Measurements from ENCODE around the gene UPF1. TPM values are rescaled to one million over a fixed set of nuclear protein-coding genes. Genes with fewer than 3 reads are reported as not detected.

Gene UPF1
- total RNA-seq, 2 experiments from 2014 or later, result 78.9 to 84.6 TPM

- H3K27me3 Mint-ChIP-seq, result no peaks in the 10 kb centered on the region
- H3K27ac Mint-ChIP-seq, result no peak overlapping the region
- no peak for DNase-seq
- H3K4me1 Mint-ChIP-seq, result no peaks in the 10 kb centered on the region
- H3K36me3 Mint-ChIP-seq, result peaks cover 16% of the 10 kb centered on the region
- no peak overlapping the region for H3K4me3 Mint-ChIP-seq
- H3K9me3 Mint-ChIP-seq, result no peaks in the 10 kb centered on the region
Observed at GRCh38 chr19:18855647-18856384, 24.1 kb downstream of the UPF1 start.

- no peak overlapping the region for H3K27ac Mint-ChIP-seq
- H3K4me1 Mint-ChIP-seq, result no peaks in the 10 kb centered on the region
- peaks cover 13% of the 10 kb centered on the region for H3K36me3 Mint-ChIP-seq
- DNase-seq, result no peak
- no peaks in the 10 kb centered on the region for H3K27me3 Mint-ChIP-seq
- no peak overlapping the region for H3K4me3 Mint-ChIP-seq
- no peaks in the 10 kb centered on the region for H3K9me3 Mint-ChIP-seq
Observed at GRCh38 chr19:18856385-18857126, 24.8 kb downstream of the UPF1 start.

GRCh38 chr19:18857223-18857622, 25.5 kb downstream of the UPF1 start:
- H3K4me3 Mint-ChIP-seq, result no peak overlapping the region
- no peak overlapping the region for H3K27ac Mint-ChIP-seq
- H3K9me3 Mint-ChIP-seq, result no peaks in the 10 kb centered on the region
- no peaks in the 10 kb centered on the region for H3K4me1 Mint-ChIP-seq
- peaks cover 13% of the 10 kb centered on the region for H3K36me3 Mint-ChIP-seq
- no peak for DNase-seq
- no peaks in the 10 kb centered on the region for H3K27me3 Mint-ChIP-seq

DNA sequence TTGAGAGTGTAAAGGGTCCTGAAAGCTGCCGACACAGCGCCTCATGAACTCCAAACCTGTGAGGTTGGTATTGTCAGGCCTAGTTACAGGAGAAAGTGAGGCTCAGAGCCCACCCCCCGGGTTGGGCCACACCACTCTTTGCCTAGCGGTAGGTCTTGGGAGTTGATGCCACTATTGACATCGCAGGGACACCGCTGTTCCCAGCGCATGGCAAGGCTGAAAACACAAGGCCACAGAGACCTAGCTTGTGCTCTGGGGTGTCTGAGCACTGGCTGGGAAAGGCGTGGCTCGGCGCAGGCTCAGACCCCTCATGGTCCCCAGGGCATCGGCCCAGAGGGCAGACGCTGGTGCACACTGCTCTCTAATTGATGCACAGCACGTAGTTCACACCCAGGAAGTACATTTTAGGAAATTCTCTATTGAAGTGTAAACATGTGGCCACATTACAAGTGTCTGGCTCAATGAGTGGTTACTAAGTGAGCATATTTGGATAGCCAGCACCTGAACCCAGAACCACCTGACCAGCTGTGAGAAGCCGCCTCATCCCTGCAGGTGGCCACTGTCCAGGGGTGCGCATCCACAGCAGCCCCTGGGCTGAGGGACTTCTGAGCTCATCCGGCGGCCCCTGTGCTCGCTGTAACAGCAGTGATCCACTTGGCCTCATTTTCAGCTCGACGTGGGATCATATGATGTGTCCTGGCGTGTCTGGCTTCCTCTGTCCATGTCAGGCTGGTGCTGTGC, 27.3 kb downstream of the UPF1 start:
- H3K27ac Mint-ChIP-seq, result peak overlapping the region; percentile 20
- H3K36me3 Mint-ChIP-seq, result peaks cover 15% of the 10 kb centered on the region
- no peaks in the 10 kb centered on the region for H3K27me3 Mint-ChIP-seq
- H3K9me3 Mint-ChIP-seq, result no peaks in the 10 kb centered on the region
- DNase-seq, result no peak
- no peaks in the 10 kb centered on the region for H3K4me1 Mint-ChIP-seq
- no peak overlapping the region for H3K4me3 Mint-ChIP-seq

- peaks cover 15% of the 10 kb centered on the region for H3K36me3 Mint-ChIP-seq
- no peaks in the 10 kb centered on the region for H3K4me1 Mint-ChIP-seq
- no peak overlapping the region for H3K4me3 Mint-ChIP-seq
Observed at GRCh38 chr19:18859676-18860301, 28.0 kb downstream of the UPF1 start.

GRCh38 chr19:18860302-18860700, 28.5 kb downstream of the UPF1 start:
- H3K9me3 Mint-ChIP-seq, result no peaks in the 10 kb centered on the region

More at GRCh38 chr19:18859676-18860301, 28.0 kb downstream of the UPF1 start:
- Mint-ChIP-seq H3K9me3 (no peaks in the 10 kb centered on the region), H3K27ac (peak overlapping the region; percentile 20), H3K27me3 (no peaks in the 10 kb centered on the region)
- DNase-seq, result no peak

DNA sequence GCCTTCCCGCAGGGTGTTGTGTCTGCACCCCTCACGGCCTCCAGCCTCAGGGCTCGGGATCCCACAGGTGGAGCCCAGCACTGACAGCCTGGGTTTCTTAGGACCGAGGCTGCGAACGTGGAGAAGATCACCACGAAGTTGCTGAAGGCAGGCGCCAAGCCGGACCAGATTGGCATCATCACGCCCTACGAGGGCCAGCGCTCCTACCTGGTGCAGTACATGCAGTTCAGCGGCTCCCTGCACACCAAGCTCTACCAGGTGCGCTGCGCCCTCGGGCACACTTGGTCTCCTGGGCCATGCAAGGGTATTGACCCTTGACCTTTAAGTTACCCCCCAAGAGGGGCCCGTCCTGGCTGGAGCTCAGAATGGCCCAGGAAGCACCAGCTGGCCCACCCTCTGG, 29.0 kb downstream of the UPF1 start:
- no peak for DNase-seq
- Mint-ChIP-seq H3K27me3 (no peaks in the 10 kb centered on the region), H3K4me1 (no peaks in the 10 kb centered on the region), H3K4me3 (no peak overlapping the region), H3K27ac (no peak overlapping the region), H3K9me3 (no peaks in the 10 kb centered on the region), H3K36me3 (peaks cover 12% of the 10 kb centered on the region)

More at GRCh38 chr19:18860302-18860700, 28.5 kb downstream of the UPF1 start:
- Mint-ChIP-seq H3K4me1 (no peaks in the 10 kb centered on the region), H3K36me3 (peaks cover 13% of the 10 kb centered on the region), H3K27me3 (no peaks in the 10 kb centered on the region), H3K4me3 (no peak overlapping the region), H3K27ac (no peak overlapping the region)
- no peak for DNase-seq

GRCh38 chr19:18861235-18861634, 29.5 kb downstream of the UPF1 start:
- Mint-ChIP-seq H3K27me3 (no peaks in the 10 kb centered on the region), H3K36me3 (peaks cover 15% of the 10 kb centered on the region), H3K4me1 (no peaks in the 10 kb centered on the region), H3K9me3 (no peaks in the 10 kb centered on the region), H3K4me3 (no peak overlapping the region), H3K27ac (no peak overlapping the region)
- no peak for DNase-seq

DNA sequence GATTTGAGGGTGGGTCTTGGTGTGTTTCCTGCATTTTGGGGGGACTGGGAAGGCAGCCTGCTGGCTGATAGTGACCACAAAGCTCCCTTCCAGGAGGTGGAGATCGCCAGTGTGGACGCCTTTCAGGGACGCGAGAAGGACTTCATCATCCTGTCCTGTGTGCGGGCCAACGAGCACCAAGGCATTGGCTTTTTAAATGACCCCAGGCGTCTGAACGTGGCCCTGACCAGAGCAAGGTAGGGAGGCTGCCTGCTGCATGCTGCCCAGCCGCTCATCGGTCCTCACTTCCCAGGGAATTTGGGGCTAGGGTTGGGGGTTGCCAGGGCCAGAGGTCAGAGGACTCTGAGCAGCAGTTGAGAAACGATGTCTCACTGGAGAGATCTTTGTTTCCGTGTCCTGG, 30.2 kb downstream of the UPF1 start:
- H3K27ac Mint-ChIP-seq, result no peak overlapping the region
- DNase-seq, result no peak
- H3K36me3 Mint-ChIP-seq, result peaks cover 18% of the 10 kb centered on the region
- no peaks in the 10 kb centered on the region for H3K9me3 Mint-ChIP-seq
- H3K4me1 Mint-ChIP-seq, result no peaks in the 10 kb centered on the region
- H3K4me3 Mint-ChIP-seq, result no peak overlapping the region
- no peaks in the 10 kb centered on the region for H3K27me3 Mint-ChIP-seq

- H3K27me3 Mint-ChIP-seq, result no peaks in the 10 kb centered on the region
- no peaks in the 10 kb centered on the region for H3K4me1 Mint-ChIP-seq
- DNase-seq, result no peak
- no peak overlapping the region for H3K27ac Mint-ChIP-seq
- H3K9me3 Mint-ChIP-seq, result no peaks in the 10 kb centered on the region
- H3K4me3 Mint-ChIP-seq, result no peak overlapping the region
- H3K36me3 Mint-ChIP-seq, result peaks cover 21% of the 10 kb centered on the region
Observed at GRCh38 chr19:18862976-18863842, 31.4 kb downstream of the UPF1 start.

DNA sequence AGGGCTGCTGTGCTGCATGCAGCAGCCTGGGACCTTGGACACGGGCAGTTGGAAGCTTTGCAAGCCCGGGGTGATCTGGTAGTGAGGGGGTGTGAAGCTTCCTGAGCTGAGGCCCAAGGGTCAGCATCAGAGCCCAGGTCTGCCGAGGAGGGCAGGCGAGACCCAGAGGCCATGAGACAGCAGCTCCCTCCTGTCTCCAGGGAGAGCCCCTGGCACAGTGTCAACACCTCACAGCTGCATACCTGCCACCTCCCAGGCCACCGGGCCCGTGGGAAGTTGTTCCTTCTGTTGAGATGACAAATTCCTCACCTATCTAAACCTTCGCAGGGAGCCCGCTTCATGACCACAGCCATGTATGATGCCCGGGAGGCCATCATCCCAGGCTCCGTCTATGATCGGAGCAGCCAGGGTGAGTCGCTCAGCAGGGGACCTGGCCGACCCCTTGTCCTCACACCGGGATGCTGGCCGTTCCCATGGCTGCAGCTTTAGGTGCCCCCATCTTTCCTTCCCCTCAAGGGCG, 32.1 kb downstream of the UPF1 start:
- no peaks in the 10 kb centered on the region for H3K27me3 Mint-ChIP-seq
- H3K4me3 Mint-ChIP-seq, result no peak overlapping the region
- H3K27ac Mint-ChIP-seq, result no peak overlapping the region
- no peaks in the 10 kb centered on the region for H3K9me3 Mint-ChIP-seq
- DNase-seq, result no peak
- peaks cover 19% of the 10 kb centered on the region for H3K36me3 Mint-ChIP-seq
- H3K4me1 Mint-ChIP-seq, result no peaks in the 10 kb centered on the region

- Mint-ChIP-seq H3K27ac (no peak overlapping the region), H3K9me3 (no peaks in the 10 kb centered on the region), H3K4me1 (no peaks in the 10 kb centered on the region), H3K4me3 (no peak overlapping the region), H3K36me3 (peaks cover 19% of the 10 kb centered on the region), H3K27me3 (peaks cover 5% of the 10 kb centered on the region)
- DNase-seq, result no peak
Observed at GRCh38 chr19:18865106-18865972, 33.6 kb downstream of the UPF1 start.

Data from activated naive CD8-positive, alpha-beta T cell treated with anti-CD3 and anti-CD28 coated beads for 36 hours (primary cell).